ENCODE results near the gene ZMPSTE24. TPM values are rescaled to one million over a fixed set of nuclear protein-coding genes. Genes with fewer than 3 reads are reported as not detected.

Gene ZMPSTE24
- total and polyA plus RNA-seq, 5 experiments from 2014 or later, result 18.3 to 23.6 (median 20.8) TPM

- Mint-ChIP-seq H3K36me3 (peaks cover 6 to 78% (median 37%) of the 10 kb centered on the region in 3 donors), H3K4me1 (peaks cover 10 to 33% (median 21%) of the 10 kb centered on the region in 4 donors), H3K27me3 (no peaks in the 10 kb centered on the region), H3K9me3 (no peaks in the 10 kb centered on the region), H3K4me3 (no peak overlapping the region), H3K27ac (peak overlapping the region in 2 of 10 donors; percentile 25 to 39)
- ATAC-seq, result no peak
- POLR2A ChIA-PET, result no interaction called here
- DNase-seq, result no peak
Measured at GRCh38 chr1:40265919-40266318, 7.9 kb downstream of the ZMPSTE24 start.

- POLR2A ChIA-PET, result no interaction called here
- H3K4me1 Mint-ChIP-seq, result peaks cover 10 to 23% (median 17%) of the 10 kb centered on the region in 4 donors
- H3K9me3 Mint-ChIP-seq, result no peaks in the 10 kb centered on the region
- no peaks in the 10 kb centered on the region for H3K27me3 Mint-ChIP-seq
- H3K36me3 Mint-ChIP-seq, result peaks cover 6 to 77% (median 35%) of the 10 kb centered on the region in 3 donors
- DNase-seq, result no peak
- no peak overlapping the region for H3K4me3 Mint-ChIP-seq
- ATAC-seq, result no peak
- no peak overlapping the region for H3K27ac Mint-ChIP-seq
Measured at GRCh38 chr1:40266786-40267535, 8.9 kb downstream of the ZMPSTE24 start.

- DNase-seq (no peak), ATAC-seq (no peak)
- H3K27ac Mint-ChIP-seq, result peak overlapping the region in 1 of 10 donors; percentile 32
- H3K4me1 Mint-ChIP-seq, result peaks cover 7 to 19% (median 11%) of the 10 kb centered on the region in 4 donors
- no peaks in the 10 kb centered on the region for H3K27me3 Mint-ChIP-seq
- H3K36me3 Mint-ChIP-seq, result peaks cover 2 to 77% (median 31%) of the 10 kb centered on the region in 3 donors
- no peak overlapping the region for H3K4me3 Mint-ChIP-seq
- POLR2A ChIA-PET, result no interaction called here
- H3K9me3 Mint-ChIP-seq, result no peaks in the 10 kb centered on the region
Measured at GRCh38 chr1:40267767-40268187, 9.7 kb downstream of the ZMPSTE24 start.

- H3K27me3 Mint-ChIP-seq, result no peaks in the 10 kb centered on the region
- peaks cover 0 to 77% (median 27%) of the 10 kb centered on the region in 3 donors for H3K36me3 Mint-ChIP-seq
- no peak overlapping the region for H3K4me3 Mint-ChIP-seq
Measured at GRCh38 chr1:40268211-40268610, 10.2 kb downstream of the ZMPSTE24 start.

GRCh38 chr1:40270152-40270834 is 12.3 kb downstream of the ZMPSTE24 start:
- POLR2A ChIA-PET, result no interaction called here
- Mint-ChIP-seq H3K27ac (peak overlapping the region in 5 of 10 donors; percentile 43 to 87 (median 67)), H3K4me3 (no peak overlapping the region), H3K4me1 (peaks cover 0 to 9% (median 7%) of the 10 kb centered on the region in 4 donors), H3K9me3 (no peaks in the 10 kb centered on the region), H3K36me3 (peaks cover 0 to 78% (median 30%) of the 10 kb centered on the region in 3 donors), H3K27me3 (no peaks in the 10 kb centered on the region)
- no peak for ATAC-seq
- DNase-seq, result no peak

More at GRCh38 chr1:40268211-40268610, 10.2 kb downstream of the ZMPSTE24 start:
- no peak overlapping the region for H3K27ac Mint-ChIP-seq
- H3K4me1 Mint-ChIP-seq, result peaks cover 3 to 15% (median 8%) of the 10 kb centered on the region in 4 donors
- ATAC-seq (no peak), DNase-seq (no peak)
- POLR2A ChIA-PET, result interaction anchor here (0.7 to 1.2 kb wide), 2 partner anchors 11 to 19 kb away, joined by 3 to 4 read pairs; no protein-coding TSS in a partner anchor
- no peaks in the 10 kb centered on the region for H3K9me3 Mint-ChIP-seq

- DNase-seq, result no peak
- Mint-ChIP-seq H3K27me3 (no peaks in the 10 kb centered on the region), H3K9me3 (no peaks in the 10 kb centered on the region), H3K36me3 (peaks cover 0 to 87% (median 31%) of the 10 kb centered on the region in 3 donors), H3K27ac (peak overlapping the region in 1 of 10 donors; percentile 11), H3K4me3 (no peak overlapping the region), H3K4me1 (peaks cover 0 to 12% (median 2%) of the 10 kb centered on the region in 4 donors)
- ATAC-seq, result no peak
- POLR2A ChIA-PET, result no interaction called here
Measured at GRCh38 chr1:40272653-40273213, 14.7 kb downstream of the ZMPSTE24 start.

- no peaks in the 10 kb centered on the region for H3K27me3 Mint-ChIP-seq
- H3K4me3 Mint-ChIP-seq, result no peak overlapping the region
- H3K27ac Mint-ChIP-seq, result peak overlapping the region in 1 of 10 donors; percentile 40
- ATAC-seq, result no peak
- no peak for DNase-seq
- POLR2A ChIA-PET, result no interaction called here
- H3K4me1 Mint-ChIP-seq, result peaks cover 0 to 12% (median 3%) of the 10 kb centered on the region in 4 donors
- peaks cover 0 to 82% (median 26%) of the 10 kb centered on the region in 3 donors for H3K36me3 Mint-ChIP-seq
- H3K9me3 Mint-ChIP-seq, result no peaks in the 10 kb centered on the region
Measured at GRCh38 chr1:40273547-40274166, 15.6 kb downstream of the ZMPSTE24 start.

GRCh38 chr1:40274331-40274730 is 16.3 kb downstream of the ZMPSTE24 start:
- Mint-ChIP-seq H3K4me3 (no peak overlapping the region), H3K4me1 (peaks cover 0 to 12% (median 3%) of the 10 kb centered on the region in 4 donors), H3K9me3 (no peaks in the 10 kb centered on the region), H3K27ac (no peak overlapping the region), H3K36me3 (peaks cover 0 to 83% (median 26%) of the 10 kb centered on the region in 3 donors), H3K27me3 (no peaks in the 10 kb centered on the region)
- ATAC-seq (no peak), DNase-seq (no peak)
- POLR2A ChIA-PET, result no interaction called here

GRCh38 chr1:40276122-40276521 is 18.1 kb downstream of the ZMPSTE24 start:
- H3K27ac Mint-ChIP-seq, result peak overlapping the region in 6 of 10 donors; percentile 5 to 61 (median 32)
- no peak overlapping the region for H3K4me3 Mint-ChIP-seq
- no peak for ATAC-seq
- no peaks in the 10 kb centered on the region for H3K9me3 Mint-ChIP-seq
- no peak for DNase-seq
- H3K4me1 Mint-ChIP-seq, result peaks cover 0 to 9% (median 4%) of the 10 kb centered on the region in 4 donors
- POLR2A ChIA-PET, result interaction anchor here (0.8 kb wide), 1 partner anchor 74 kb away, joined by 5 read pairs; no protein-coding TSS in a partner anchor
- H3K27me3 Mint-ChIP-seq, result no peaks in the 10 kb centered on the region
- peaks cover 0 to 81% (median 20%) of the 10 kb centered on the region in 3 donors for H3K36me3 Mint-ChIP-seq

GRCh38 chr1:40281853-40282252 is 23.8 kb downstream of the ZMPSTE24 start:
- Mint-ChIP-seq H3K27ac (peak overlapping the region in 3 of 10 donors; percentile 29 to 76 (median 40)), H3K36me3 (peaks cover 0 to 79% (median 14%) of the 10 kb centered on the region in 3 donors), H3K4me1 (peaks cover 0 to 6% (median 4%) of the 10 kb centered on the region in 4 donors), H3K9me3 (no peaks in the 10 kb centered on the region), H3K4me3 (no peak overlapping the region), H3K27me3 (no peaks in the 10 kb centered on the region)
- no peak for DNase-seq
- no peak for ATAC-seq
- POLR2A ChIA-PET, result no interaction called here

GRCh38 chr1:40291293-40291692 is 33.3 kb downstream of the ZMPSTE24 start:
- H3K9me3 Mint-ChIP-seq, result no peaks in the 10 kb centered on the region
- DNase-seq (no peak), ATAC-seq (no peak)
- peaks cover 0 to 75% (median 26%) of the 10 kb centered on the region in 3 donors for H3K36me3 Mint-ChIP-seq
- H3K4me1 Mint-ChIP-seq, result peaks cover 0 to 9% (median 5%) of the 10 kb centered on the region in 4 donors
- POLR2A ChIA-PET, result interaction anchor here (0.9 kb wide), 1 partner anchor 24 kb away, joined by 3 read pairs; no protein-coding TSS in a partner anchor
- H3K27me3 Mint-ChIP-seq, result no peaks in the 10 kb centered on the region
- peak overlapping the region in 4 of 10 donors; percentile 23 to 69 (median 43) for H3K27ac Mint-ChIP-seq
- no peak overlapping the region for H3K4me3 Mint-ChIP-seq
